GM18508 (cell line): Measurements from ENCODE around the gene BTG1.
"Not testable (repeated sequence)": the region's sequence is repeated elsewhere in the genome, so short reads cannot be mapped to it uniquely, and the experiment has no call there.

ENCODE experiments used
- ATAC-seq: cut with Tn5 transposase; IDR thresholded peaks from one replicate; pipeline ENCODE4 v1.9.1; 2021; ENCODE audit warnings: moderate number of reproducible peaks; ENCODE audit not compliant: insufficient read depth, unreplicated experiment

The BTG1 gene

DNA sequence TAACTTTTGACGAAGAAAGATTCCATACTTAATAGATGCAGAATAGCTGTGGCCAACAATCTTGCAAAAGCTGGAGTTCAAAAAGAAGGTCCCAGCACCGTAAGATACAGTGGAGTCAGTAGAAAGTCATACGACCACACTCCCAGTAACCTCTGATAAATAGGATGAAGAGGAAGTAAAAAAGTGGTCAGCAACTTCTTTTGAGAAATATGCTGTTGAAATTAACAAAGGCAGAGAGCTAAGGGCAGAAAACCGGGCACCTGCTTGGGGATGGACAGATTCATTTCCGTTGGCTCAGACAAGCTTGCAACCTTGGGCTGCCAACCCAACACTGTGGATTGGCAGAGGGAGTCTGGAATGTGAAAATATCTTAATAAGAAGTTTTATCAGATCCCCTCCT, 40.0 kb downstream of the BTG1 start:
- ATAC-seq: no peak

DNA sequence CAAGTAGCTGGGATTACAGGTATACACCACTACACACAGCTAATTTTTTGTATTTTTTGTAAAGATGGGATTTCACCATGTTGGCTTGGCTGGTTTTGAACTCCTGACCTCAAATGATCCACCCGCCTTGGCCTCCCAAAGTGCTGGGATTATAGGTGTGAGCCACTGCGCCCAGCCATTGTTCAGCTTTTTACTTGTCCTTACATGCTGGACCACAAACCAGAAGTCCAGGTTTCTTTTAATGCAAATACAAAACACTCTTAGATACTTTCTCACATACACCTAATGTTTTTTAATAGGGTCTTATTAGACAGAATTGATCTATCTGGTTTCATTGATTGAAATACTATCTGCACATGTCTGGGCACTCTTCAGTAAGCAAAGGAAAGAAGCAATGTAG, 40.5 kb downstream of the BTG1 start:
- no peak for ATAC-seq

DNA sequence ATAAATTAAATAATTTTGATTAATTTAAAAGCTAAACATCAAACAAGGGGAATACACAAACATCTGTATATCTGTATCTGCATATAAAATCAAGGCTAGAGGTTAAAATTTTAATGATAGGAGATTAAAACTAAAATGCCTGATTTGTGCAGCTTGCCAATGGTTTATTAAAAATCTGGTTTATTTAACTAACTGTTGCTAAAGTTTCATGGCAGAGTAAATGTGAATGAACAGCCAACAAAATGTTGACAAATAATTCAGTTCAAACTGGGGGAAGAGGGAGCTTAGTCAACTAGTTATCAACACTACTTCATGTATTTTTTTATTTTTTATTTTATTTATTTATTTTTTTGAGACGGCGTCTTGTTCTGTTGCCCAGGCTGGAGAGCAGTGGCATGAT, 43.0 kb downstream of the BTG1 start:
- ATAC-seq: no peak

DNA sequence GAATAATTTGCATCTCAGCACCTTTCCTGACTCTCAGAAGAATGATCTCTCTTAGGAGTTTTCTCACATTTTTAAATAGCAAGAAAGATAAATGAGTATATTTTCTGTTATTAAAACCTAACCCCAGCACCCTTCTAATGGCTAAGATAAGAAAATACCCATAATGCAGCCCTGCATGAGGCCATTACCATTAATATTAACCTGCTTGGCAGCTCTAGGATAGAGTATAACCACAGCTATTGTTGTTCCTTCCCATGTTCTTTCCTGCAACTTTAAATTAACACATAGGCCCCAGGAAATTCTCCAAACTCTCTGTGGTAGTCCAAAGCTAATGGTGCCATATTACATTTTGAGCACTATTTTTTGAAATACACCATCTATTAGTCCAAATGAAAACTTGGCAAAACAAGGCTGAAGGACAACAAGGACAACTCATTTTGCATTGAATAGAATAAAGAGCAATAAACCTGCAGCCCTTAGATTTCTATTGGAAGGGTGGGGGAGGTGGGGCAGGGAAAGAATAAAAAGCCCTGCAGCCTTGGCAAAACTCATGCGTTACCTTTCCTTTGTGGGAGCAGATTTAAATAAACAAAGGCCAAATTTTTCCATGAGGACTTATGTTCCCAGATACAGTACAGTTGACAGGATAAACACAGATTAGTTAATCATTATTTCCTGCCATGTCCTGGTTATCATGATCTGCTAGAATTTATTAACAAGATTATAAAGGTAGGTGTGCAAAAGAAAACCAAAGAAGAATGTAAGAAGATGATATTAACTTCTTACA, 46.9 kb downstream of the BTG1 start:
- ATAC-seq: no peak

DNA sequence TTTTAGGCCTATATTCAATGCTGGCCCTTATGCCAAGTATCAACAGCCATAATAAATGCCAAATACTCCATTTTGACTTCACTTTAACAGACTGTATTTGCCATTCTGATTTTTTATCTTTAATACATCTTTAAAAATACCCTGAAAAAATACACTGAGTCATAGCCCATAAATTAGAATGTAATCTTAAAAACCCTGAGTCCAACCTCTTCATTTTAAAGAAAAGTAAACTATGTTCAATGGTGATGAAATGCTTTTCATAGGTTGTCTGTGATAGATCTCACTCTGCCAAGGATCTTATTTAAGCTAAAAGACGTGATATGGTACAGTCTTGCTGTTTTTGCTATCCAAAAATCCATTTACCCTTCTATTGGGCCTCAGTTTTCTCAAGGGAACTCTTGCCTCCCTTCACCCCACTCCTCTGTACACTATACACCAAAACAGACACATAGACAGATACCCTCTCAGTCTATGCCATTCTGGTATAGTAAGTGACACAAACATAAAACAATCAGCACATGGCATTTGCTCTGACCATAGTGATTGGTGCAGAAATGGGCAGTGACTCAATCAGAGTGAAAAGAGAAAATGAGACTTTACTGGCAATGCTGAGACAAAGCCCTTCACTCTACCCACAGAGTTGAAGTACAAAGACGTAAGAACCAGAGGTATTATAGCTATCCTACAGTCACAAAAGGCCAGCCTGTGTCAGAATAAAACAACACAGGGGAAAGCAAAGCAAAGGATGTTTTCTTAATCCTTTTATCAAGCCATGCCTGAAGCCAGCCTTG, 49.1 kb downstream of the BTG1 start:
- ATAC-seq: no peak

DNA sequence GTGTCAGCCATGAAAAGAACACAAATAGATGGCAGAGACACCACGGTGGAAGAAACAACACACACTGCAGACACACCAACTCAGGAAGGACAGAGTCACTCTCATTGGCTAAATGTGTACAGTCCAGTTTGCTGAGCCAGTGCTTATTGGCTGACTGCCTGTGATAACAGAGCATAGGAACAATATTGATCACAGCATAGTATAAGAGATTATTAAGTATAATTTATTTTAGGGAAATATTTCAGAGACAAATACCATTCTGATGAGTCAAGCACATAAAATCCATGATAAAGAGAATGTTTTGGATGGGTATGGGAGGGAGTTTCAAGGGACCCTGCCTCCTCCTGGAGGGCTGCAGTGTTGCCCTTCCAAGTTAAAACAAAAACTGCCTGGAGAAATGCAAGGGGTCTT, 50.9 kb downstream of the BTG1 start:
- no peak for ATAC-seq

DNA sequence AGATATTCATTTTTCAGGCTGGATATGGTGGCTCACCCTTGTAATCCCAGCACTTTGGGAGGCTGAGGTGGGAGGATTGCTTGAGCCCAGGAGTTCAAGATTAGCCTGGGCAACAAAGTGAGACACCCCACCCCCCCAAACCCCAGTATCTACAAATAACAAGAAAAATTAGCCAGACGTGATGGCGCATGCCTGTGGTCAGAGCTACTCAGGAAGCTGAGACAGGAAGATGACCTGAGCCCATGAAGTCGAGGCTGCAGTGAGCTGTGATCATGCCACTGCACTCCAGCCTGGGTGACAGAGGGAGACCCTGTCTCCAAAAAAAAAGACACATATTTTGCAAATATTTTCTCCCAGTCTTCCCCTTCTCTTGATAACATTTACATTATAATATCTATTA, 51.3 kb downstream of the BTG1 start:
- not testable (repeated sequence) for ATAC-seq
